Measurements from ENCODE around the gene PPP2R5C. TPM values are rescaled to one million over a fixed set of nuclear protein-coding genes. Genes with fewer than 3 reads are reported as not detected.
A peak's percentile ranks its signal among the peaks of the same experiment; 100 is the strongest.

The PPP2R5C gene
- total RNA-seq, 1 donor from 2014 or later, result 227 TPM

- H3K27ac Mint-ChIP-seq, result peak overlapping the region; percentile 77
- no peaks in the 10 kb centered on the region for H3K27me3 Mint-ChIP-seq
- TF ChIP-seq CTCF (IDR thresholded peaks at IDR 0.05), result no peak
- intact Hi-C loops (cut with micrococcal nuclease), result loop anchor here (1.0 to 2.0 kb wide), 2 partner anchors 8 to 376 kb away; partner anchors contain the start of gene WDR20
- ChIA-PET POLR2A (interaction anchor here (0.6 to 1.7 kb wide), 12 partner anchors 9 to 186 kb away, joined by 3 to 14 read pairs (median 5); no protein-coding TSS in a partner anchor), CTCF (interaction anchor here (0.6 to 2.0 kb wide), 2 partner anchors 8 to 56 kb away, joined by 4 to 9 read pairs; no protein-coding TSS in a partner anchor)
- ATAC-seq (ENCODE audit: low read depth) (no peak), DNase-seq (no peak)
- H3K4me1 Mint-ChIP-seq, result peaks cover 18% of the 10 kb centered on the region
- H3K9me3 Mint-ChIP-seq, result no peaks in the 10 kb centered on the region
- H3K36me3 Mint-ChIP-seq (ENCODE audit: low read depth), result peaks cover 32% of the 10 kb centered on the region
- H3K4me3 Mint-ChIP-seq, result peak overlapping the region; percentile 88
Measured at GRCh38 chr14:101762530-101763101, 1.1 kb downstream of the PPP2R5C start.

GRCh38 chr14:101763941-101764709 lies 2.6 kb downstream of the PPP2R5C start:
- DNase-seq (no peak), ATAC-seq (ENCODE audit: low read depth) (no peak)
- H3K27me3 Mint-ChIP-seq, result no peaks in the 10 kb centered on the region
- H3K4me3 Mint-ChIP-seq, result peak overlapping the region; percentile 52
- H3K9me3 Mint-ChIP-seq, result no peaks in the 10 kb centered on the region
- peaks cover 38% of the 10 kb centered on the region for H3K36me3 Mint-ChIP-seq (ENCODE audit: low read depth)
- peaks cover 18% of the 10 kb centered on the region for H3K4me1 Mint-ChIP-seq
- no peak for TF ChIP-seq CTCF (IDR thresholded peaks at IDR 0.05)
- intact Hi-C loops (cut with micrococcal nuclease), result loop anchor here (2.0 kb wide), 1 partner anchor 375 kb away; the partner anchor contains the start of gene WDR20
- H3K27ac Mint-ChIP-seq, result no peak overlapping the region
- CTCF ChIA-PET, result interaction anchor here (0.5 kb wide), 1 partner anchor 58 kb away, joined by 3 read pairs; no protein-coding TSS in a partner anchor
- POLR2A ChIA-PET, result interaction anchor here (0.7 to 2.1 kb wide), 2 partner anchors 60 to 80 kb away, joined by 3 to 6 read pairs; no protein-coding TSS in a partner anchor

- intact Hi-C loops (cut with micrococcal nuclease), result no loop called here
- CTCF ChIA-PET, result interaction anchor here (0.6 to 4.3 kb wide), 3 partner anchors 42 to 116 kb away, joined by 3 to 80 read pairs (median 6); no protein-coding TSS in a partner anchor
- ATAC-seq (ENCODE audit: low read depth), result no peak
- no peaks in the 10 kb centered on the region for H3K27me3 Mint-ChIP-seq
- POLR2A ChIA-PET, result interaction anchor here (0.5 to 1.1 kb wide), 2 partner anchors 108 to 192 kb away, joined by 3 to 4 read pairs; no protein-coding TSS in a partner anchor
- no peak for DNase-seq
- peaks cover 11% of the 10 kb centered on the region for H3K4me1 Mint-ChIP-seq
- peaks cover 39% of the 10 kb centered on the region for H3K36me3 Mint-ChIP-seq (ENCODE audit: low read depth)
- no peaks in the 10 kb centered on the region for H3K9me3 Mint-ChIP-seq
- no peak for TF ChIP-seq CTCF (IDR thresholded peaks at IDR 0.05)
- H3K27ac Mint-ChIP-seq, result no peak overlapping the region
- no peak overlapping the region for H3K4me3 Mint-ChIP-seq
Measured at GRCh38 chr14:101767618-101768362, 6.3 kb downstream of the PPP2R5C start.

GRCh38 chr14:101770183-101770582 lies 8.7 kb downstream of the PPP2R5C start:
- peaks cover 27% of the 10 kb centered on the region for H3K4me1 Mint-ChIP-seq
- CTCF ChIA-PET, result interaction anchor here (0.7 to 4.3 kb wide), 24 partner anchors 8 to 544 kb away, joined by 3 to 80 read pairs (median 6); partner anchors contain the start of gene DYNC1H1

More at GRCh38 chr14:101770183-101770582, 8.7 kb downstream of the PPP2R5C start:
- no peak for DNase-seq
- no peak for TF ChIP-seq CTCF (IDR thresholded peaks at IDR 0.05)
- peaks cover 26% of the 10 kb centered on the region for H3K36me3 Mint-ChIP-seq (ENCODE audit: low read depth)
- no peaks in the 10 kb centered on the region for H3K27me3 Mint-ChIP-seq
- H3K9me3 Mint-ChIP-seq, result no peaks in the 10 kb centered on the region
- POLR2A ChIA-PET, result interaction anchor here (0.6 to 2.8 kb wide), 11 partner anchors 8 to 194 kb away, joined by 3 to 27 read pairs (median 10); partner anchors contain the start of genes DYNC1H1 and PPP2R5C
- H3K4me3 Mint-ChIP-seq, result no peak overlapping the region
- intact Hi-C loops (cut with micrococcal nuclease), result loop anchor here (1.0 to 5.0 kb wide), 4 partner anchors 8 to 327 kb away; no protein-coding TSS in a partner anchor
- no peak for ATAC-seq (ENCODE audit: low read depth)
- no peak overlapping the region for H3K27ac Mint-ChIP-seq

All from activated B cell treated with CpG ODN at 0.5 μM for 24 hours (primary cell).